Measurements from ENCODE around the gene MYH16.
"Not testable (repeated sequence)": the region's sequence is repeated elsewhere in the genome, so short reads cannot be mapped to it uniquely, and the experiment has no call there.

MYH16 gene

GRCh38 chr7:99350641-99351040 is 78.0 kb downstream of the MYH16 start:
- not testable (repeated sequence) for H3K9me3 Mint-ChIP-seq, ATAC-seq, H3K27me3 Mint-ChIP-seq, DNase-seq, H3K4me3 Mint-ChIP-seq, H3K4me1 Mint-ChIP-seq
- peak overlapping the region; percentile 53 to 89 for H3K27ac Mint-ChIP-seq

- H3K9me3 Mint-ChIP-seq = no peaks in the 10 kb centered on the region
- H3K4me3 Mint-ChIP-seq = no peak overlapping the region
- no peaks in the 10 kb centered on the region for H3K27me3 Mint-ChIP-seq
- no peak overlapping the region for H3K27ac Mint-ChIP-seq
- DNase-seq (no peak), ATAC-seq (no peak)
- no peaks in the 10 kb centered on the region for H3K4me1 Mint-ChIP-seq
Measured at GRCh38 chr7:99352247-99352646, 79.6 kb downstream of the MYH16 start.

- no peak for DNase-seq
- H3K27ac Mint-ChIP-seq = no peak overlapping the region
- ATAC-seq = no peak
- no peak overlapping the region for H3K4me3 Mint-ChIP-seq
- no peaks in the 10 kb centered on the region for H3K9me3 Mint-ChIP-seq
- no peaks in the 10 kb centered on the region for H3K4me1 Mint-ChIP-seq
- no peaks in the 10 kb centered on the region for H3K27me3 Mint-ChIP-seq
Measured at GRCh38 chr7:99355098-99355497, 82.5 kb downstream of the MYH16 start.

- no peak overlapping the region for H3K27ac Mint-ChIP-seq
- H3K9me3 Mint-ChIP-seq = no peaks in the 10 kb centered on the region
- no peak overlapping the region for H3K4me3 Mint-ChIP-seq
- no peak for DNase-seq
- H3K27me3 Mint-ChIP-seq = no peaks in the 10 kb centered on the region
- H3K4me1 Mint-ChIP-seq = no peaks in the 10 kb centered on the region
- no peak for ATAC-seq
Measured at GRCh38 chr7:99357701-99358490, 85.3 kb downstream of the MYH16 start.

- H3K27ac Mint-ChIP-seq, H3K4me3 Mint-ChIP-seq, H3K9me3 Mint-ChIP-seq, H3K4me1 Mint-ChIP-seq, H3K27me3 Mint-ChIP-seq, DNase-seq, ATAC-seq: not testable (repeated sequence)
Measured at GRCh38 chr7:99358521-99358920, 85.9 kb downstream of the MYH16 start.

- ATAC-seq (no peak), DNase-seq (no peak)
- Mint-ChIP-seq H3K27me3 (no peaks in the 10 kb centered on the region), H3K4me3 (no peak overlapping the region), H3K9me3 (no peaks in the 10 kb centered on the region), H3K4me1 (no peaks in the 10 kb centered on the region), H3K27ac (no peak overlapping the region)
Measured at GRCh38 chr7:99359465-99360154, 87.0 kb downstream of the MYH16 start.

All from stimulated activated naive CD8-positive, alpha-beta T cell treated with anti-CD3 and anti-CD28 coated beads, Interleukin-15, amount 100 ng/mL, for 72 hours (primary cell).